GM13976 (cell line): ENCODE data around the gene STRA6.

Source experiments
- DNase-seq: peaks from one replicate; pipeline ENCODE4 v3.0.0; 2012; ENCODE audit warnings: low spot score
- in situ Hi-C: fragments of 300-500 bp; cut with MboI; formaldehyde crosslinking; loops from one replicate; pipeline ENCODE4 v1.12.0; 2022; ENCODE audit warnings: low sequenced_read_pairs, mixed read lengths, inconsistent platforms; ENCODE audit not compliant: unreplicated experiment
- TF ChIP-seq, protein P1 (sequence below): IDR thresholded peaks from 2 replicates; pipeline ENCODE4 v1.5.1; 2012; ENCODE audit warnings: borderline replicate concordance, mild to moderate bottlenecking; ENCODE audit not compliant: insufficient read depth; ENCODE audit errors: extremely low read depth, missing control alignments, control extremely low read depth

The STRA6 gene

DNA sequence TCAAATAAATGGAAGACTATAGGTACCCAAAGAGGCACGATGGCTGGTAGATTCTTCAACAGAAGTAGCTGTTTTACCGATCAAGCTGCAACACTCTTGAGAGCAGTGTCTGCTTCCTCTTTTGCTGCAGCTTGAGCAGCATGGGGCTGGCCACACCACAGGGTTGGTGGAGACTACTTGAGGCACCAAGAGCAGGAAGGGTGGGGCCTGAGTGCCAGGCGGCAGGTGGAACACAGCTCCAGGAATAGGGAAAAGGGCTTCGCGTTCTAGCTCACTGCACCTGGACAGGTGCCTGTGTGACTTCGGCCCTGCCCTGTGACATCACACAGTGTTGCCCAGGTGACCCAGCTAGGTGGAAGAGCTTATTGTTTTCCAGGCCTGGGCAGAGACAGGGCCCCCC is 33.4 kb upstream of the STRA6 start, which contains the start of gene CCDC33:
Gene CCDC33, plus strand, starts transcription at position 365 of the 400 bp plus-strand sequence. CDS start 394 bp downstream, outside the sequence.
- DNase-seq: peak; percentile 68
- in situ Hi-C loops: no loop called here
- TF ChIP-seq, protein P1, sequence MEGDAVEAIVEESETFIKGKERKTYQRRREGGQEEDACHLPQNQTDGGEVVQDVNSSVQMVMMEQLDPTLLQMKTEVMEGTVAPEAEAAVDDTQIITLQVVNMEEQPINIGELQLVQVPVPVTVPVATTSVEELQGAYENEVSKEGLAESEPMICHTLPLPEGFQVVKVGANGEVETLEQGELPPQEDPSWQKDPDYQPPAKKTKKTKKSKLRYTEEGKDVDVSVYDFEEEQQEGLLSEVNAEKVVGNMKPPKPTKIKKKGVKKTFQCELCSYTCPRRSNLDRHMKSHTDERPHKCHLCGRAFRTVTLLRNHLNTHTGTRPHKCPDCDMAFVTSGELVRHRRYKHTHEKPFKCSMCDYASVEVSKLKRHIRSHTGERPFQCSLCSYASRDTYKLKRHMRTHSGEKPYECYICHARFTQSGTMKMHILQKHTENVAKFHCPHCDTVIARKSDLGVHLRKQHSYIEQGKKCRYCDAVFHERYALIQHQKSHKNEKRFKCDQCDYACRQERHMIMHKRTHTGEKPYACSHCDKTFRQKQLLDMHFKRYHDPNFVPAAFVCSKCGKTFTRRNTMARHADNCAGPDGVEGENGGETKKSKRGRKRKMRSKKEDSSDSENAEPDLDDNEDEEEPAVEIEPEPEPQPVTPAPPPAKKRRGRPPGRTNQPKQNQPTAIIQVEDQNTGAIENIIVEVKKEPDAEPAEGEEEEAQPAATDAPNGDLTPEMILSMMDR: no peak

DNA sequence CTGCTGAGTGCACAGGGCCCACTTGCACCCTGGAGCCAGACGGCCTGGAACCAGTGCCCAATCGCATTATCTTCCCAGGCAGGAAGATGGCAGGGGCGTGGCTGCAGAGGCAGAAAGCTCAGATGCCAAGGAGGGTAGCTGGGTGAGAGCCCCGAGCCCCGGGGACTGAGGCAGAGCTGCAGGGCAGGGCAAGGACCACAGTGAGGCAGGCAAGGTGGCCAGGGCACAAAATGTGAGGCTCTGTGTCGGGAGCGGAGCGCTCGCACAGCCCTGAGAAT is 31.9 kb upstream of the STRA6 start:
- in situ Hi-C loops: no loop called here
- TF ChIP-seq, protein P1: no peak
- no peak for DNase-seq

DNA sequence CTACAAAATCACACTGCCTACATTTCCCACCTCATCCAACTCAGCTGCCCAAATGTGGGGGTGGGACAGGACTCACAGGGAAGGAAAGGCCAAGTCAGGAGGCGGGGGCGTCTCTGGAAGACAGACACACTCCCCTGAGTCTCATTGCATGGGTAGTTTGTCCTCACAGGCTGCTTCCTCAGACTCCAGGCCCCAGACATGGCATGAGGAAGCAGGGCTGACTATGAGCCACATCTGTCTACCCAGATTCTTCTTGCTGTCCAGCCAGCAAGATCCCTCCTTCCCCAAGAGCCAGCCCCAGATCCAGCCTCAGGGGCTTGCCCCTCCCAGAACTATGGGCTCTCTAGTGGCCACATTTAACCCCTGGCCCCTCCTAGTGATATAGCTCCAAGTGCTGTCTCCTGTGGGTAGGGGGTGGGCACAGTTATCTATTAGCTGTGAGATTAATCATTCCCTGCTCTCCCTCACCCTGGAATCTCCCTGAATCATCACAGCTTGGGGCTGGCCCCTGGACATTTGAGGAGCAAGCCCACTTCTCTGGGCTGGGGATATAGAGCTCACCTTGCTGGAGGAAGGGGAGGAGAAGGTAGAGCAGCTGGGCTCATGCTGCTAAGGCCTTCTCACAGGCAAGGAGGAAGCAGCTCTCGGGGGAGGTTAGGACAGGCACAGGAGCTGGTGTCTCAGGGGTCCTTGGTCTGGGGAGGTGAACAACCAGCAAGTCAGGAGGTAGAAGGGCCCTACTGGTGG is 31.4 kb upstream of the STRA6 start:
- DNase-seq: no peak
- in situ Hi-C loops: no loop called here
- TF ChIP-seq, protein P1: no peak

DNA sequence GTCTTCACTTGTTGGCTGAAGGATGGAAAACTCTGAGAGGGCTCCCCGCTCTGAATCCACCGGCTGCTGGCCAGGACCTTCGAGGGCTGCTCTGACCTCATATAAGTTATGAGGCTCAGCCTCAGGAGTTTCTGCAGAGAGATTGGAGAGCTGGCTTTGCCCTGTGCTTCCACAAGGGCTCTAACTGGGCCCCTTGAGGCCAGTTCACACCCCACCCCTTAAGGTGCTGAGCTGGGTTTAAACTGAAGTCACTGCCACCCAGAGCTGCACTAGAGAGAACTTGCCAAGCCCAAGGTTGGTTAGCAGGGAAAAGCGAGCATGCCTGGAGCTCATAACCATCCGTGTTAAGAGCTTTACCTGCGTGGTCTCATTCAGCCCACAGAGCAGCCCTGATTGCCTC is 30.8 kb upstream of the STRA6 start:
- TF ChIP-seq, protein P1: no peak
- in situ Hi-C loops: no loop called here
- DNase-seq: no peak

DNA sequence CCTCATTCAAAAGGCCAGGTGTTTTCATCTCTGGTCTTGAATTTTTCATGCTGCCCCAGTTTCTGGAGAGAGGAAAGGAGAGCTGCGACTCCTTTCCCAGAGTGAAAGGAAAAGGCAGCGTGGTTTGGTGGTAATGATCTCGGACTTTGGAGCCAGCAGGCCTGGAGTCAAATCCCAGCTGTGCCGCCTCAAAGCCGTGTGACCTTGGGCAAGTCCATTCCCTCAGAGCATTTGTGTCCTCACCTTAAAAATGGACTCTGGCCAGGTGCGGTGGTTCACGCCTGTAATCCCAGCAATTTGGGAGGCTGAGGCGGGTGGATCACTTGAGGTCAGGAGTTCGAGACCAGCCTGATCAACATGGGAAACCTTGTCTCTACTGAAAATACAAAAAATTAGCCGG is 28.9 kb upstream of the STRA6 start:
- in situ Hi-C loops: no loop called here
- TF ChIP-seq, protein P1: no peak
- no peak for DNase-seq

DNA sequence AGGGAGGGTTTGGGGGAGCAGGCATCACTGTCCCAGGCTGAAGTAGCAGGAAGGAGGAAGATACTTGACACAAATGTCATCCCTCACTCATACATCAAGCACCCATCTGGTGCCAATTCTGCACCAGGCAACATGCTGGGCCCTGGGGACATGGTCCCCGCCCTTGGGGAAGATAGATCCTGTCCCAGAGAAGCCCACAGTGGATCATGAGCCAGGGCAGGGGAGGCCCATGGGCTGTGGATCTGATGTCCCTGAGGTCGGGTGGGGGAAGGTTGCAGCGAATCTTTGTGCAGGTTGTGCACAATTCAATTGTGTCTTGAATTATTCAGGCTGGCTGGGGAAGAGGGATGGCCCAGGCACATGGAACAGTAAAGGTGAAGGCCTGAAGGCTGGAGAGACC is 27.1 kb upstream of the STRA6 start:
- in situ Hi-C loops: no loop called here
- TF ChIP-seq, protein P1: no peak

More for the DNA sequence above, 27.1 kb upstream of the STRA6 start:
- DNase-seq: no peak
